Stomach smooth muscle (tissue), 2 donors: ENCODE results near the gene PRKAA1.
"Not testable (repeated sequence)": the region's sequence is repeated elsewhere in the genome, so short reads cannot be mapped to it uniquely, and the experiment has no call there.

Experiments
- H3K27ac ChIP-seq: one replicate; pipeline ENCODE4 v1.7.0; 2013; ENCODE audit warnings: mild to moderate bottlenecking, low read length, inconsistent platforms
- H3K27me3 ChIP-seq, 2 donors: one replicate each; pipeline ENCODE4 v1.7.0; 2013; ENCODE audit warnings: low read length in 2 of 2; ENCODE audit not compliant: insufficient read depth in 2 of 2, control insufficient read depth in 1 of 2
- H3K36me3 ChIP-seq, 2 donors: one replicate each; pipeline ENCODE4 v1.7.0; 2013; ENCODE audit warnings: low read length in 2 of 2; ENCODE audit not compliant: control insufficient read depth in 2 of 2, insufficient read depth in 2 of 2
- H3K4me1 ChIP-seq: one replicate; pipeline ENCODE4 v1.7.0; 2013; ENCODE audit warnings: low read length; ENCODE audit not compliant: control insufficient read depth, insufficient read depth
- H3K4me3 ChIP-seq, 2 donors: one replicate each; pipeline ENCODE4 v1.7.0; 2013; ENCODE audit warnings: low read length in 2 of 2
- H3K9ac ChIP-seq, 2 donors: one replicate each; pipeline ENCODE4 v1.7.0; 2013; ENCODE audit warnings: low read length in 2 of 2, mild to moderate bottlenecking in 1 of 2
- H3K9me3 ChIP-seq, 2 donors: one replicate each; pipeline ENCODE4 v1.7.0; 2013; ENCODE audit warnings: low read length in 2 of 2; ENCODE audit not compliant: control insufficient read depth in 2 of 2
- donor health status: healthy.
- donor health status: Pancreatic carcinoma.

The PRKAA1 gene

DNA sequence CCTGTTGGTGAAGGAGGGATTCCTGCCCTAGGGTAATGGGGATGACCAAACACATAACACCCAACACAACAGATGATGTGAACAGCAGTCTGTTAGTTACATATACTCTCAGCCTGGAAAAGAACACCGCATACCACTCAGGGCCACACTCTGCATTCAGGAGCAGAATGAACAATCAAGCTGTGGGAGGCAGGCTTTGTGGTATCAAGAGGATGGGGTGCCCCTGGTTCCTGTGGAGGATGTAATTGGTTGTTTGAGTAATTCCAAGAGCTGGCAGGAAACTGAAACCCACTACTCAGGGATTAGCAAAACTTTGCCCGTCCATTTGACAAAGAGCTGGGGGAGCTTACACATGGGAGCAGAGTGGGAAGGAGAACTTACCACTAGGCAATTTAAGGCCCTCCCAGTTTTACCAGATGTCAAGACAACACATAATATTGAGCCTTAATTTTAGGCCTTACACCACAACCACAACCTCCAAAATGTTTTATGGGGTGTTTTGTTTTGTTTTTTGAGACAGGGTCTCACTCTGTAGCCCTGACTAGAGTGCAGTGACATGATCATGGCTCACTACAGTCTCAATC, 15.6 kb upstream of the PRKAA1 start:
- Histone ChIP-seq H3K9ac (no peak overlapping the region), H3K4me3 (no peak overlapping the region), H3K27me3 (no peaks in the 10 kb centered on the region), H3K4me1 (no peaks in the 10 kb centered on the region), H3K9me3 (no peaks in the 10 kb centered on the region), H3K36me3 (no peaks in the 10 kb centered on the region), H3K27ac (no peak overlapping the region)

DNA sequence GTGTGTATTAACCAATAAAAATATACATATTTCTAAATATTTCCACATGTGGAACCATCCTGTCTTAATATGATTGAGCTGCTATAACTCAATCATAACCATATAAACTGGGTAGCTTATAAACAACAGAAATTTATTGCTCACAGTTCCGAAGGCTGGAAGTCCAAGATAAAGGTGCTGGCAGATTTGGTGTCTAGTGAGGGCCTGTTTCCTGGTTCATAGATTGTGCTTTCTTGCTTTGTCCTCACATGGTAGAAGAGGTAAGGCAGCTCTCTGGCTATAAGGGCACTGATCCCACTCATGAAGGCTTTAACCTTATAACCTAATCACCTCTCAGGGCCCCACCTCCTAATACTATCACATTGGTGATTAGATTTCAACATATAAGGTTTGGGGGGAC, 14.0 kb upstream of the PRKAA1 start:
- Histone ChIP-seq H3K27me3 (no peaks in the 10 kb centered on the region), H3K9ac (no peak overlapping the region), H3K36me3 (no peaks in the 10 kb centered on the region), H3K9me3 (no peaks in the 10 kb centered on the region), H3K4me3 (no peak overlapping the region), H3K27ac (no peak overlapping the region), H3K4me1 (no peaks in the 10 kb centered on the region)

DNA sequence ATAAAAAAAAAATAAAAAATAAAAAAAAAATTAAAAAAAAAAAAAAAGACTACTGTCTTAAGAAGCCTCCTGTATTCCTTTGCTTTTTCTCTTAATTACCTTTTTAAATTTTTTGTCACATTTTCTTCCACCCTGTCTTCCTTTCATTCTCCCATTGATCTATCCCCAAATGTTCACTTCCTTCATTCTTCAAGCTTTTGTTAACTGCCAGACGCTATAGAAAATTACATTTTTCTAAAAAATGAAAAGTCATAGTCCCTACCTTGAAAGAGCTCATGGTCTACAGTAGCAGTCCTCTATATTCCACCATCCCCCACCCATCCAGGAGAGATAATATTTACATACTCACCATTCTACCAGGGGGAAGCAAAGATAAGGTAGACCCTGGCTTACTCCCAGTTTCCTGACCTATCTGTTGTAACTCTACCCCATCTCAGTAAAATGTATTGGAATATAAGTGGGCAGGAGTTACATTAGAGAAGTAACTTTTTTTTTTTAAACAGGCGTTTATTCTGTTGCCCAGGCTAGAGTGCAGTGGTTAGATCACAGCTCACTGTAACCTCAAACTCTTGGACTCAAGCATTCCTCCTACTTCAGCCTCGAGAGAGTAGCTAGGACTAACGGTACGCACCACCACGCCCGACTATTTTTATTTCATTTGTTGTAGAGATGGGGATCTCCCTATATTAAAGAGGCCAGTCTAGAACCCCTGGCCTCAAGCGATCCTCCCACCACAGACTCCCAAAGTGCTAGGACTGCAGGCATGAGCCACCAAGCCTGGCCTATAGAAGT, 3.8 kb upstream of the PRKAA1 start:
- Histone ChIP-seq H3K4me3 (no peak overlapping the region), H3K27me3 (no peaks in the 10 kb centered on the region), H3K4me1 (peaks cover 3% of the 10 kb centered on the region), H3K36me3 (no peaks in the 10 kb centered on the region), H3K9me3 (no peaks in the 10 kb centered on the region), H3K9ac (no peak overlapping the region), H3K27ac (no peak overlapping the region)

DNA sequence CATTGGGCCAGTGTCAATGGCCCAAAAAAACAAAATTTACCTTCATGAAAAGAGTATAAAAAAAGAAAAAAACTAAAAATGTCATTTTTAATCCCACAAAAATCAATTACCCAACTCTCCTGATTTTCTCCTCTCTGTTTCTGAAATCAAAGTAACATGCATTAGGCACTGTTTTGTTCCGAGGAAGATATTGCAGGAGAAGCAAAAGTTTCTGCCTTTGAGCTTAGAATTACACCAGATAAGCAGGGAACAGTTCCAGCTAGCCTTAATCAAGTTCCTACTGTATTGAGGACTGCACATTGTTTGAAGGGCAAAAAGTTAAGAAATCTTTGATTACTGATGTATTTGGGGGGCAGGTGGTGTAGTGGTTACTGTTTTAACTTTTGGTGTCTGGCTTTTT, 1.1 kb upstream of the PRKAA1 start:
- Histone ChIP-seq H3K36me3 (no peaks in the 10 kb centered on the region), H3K4me1 (peaks cover 3% of the 10 kb centered on the region), H3K9me3 (no peaks in the 10 kb centered on the region), H3K27ac (no peak overlapping the region), H3K9ac (peak overlapping the region; percentile 31 to 89), H3K4me3 (peak overlapping the region; percentile 81 to 97), H3K27me3 (no peaks in the 10 kb centered on the region)

DNA sequence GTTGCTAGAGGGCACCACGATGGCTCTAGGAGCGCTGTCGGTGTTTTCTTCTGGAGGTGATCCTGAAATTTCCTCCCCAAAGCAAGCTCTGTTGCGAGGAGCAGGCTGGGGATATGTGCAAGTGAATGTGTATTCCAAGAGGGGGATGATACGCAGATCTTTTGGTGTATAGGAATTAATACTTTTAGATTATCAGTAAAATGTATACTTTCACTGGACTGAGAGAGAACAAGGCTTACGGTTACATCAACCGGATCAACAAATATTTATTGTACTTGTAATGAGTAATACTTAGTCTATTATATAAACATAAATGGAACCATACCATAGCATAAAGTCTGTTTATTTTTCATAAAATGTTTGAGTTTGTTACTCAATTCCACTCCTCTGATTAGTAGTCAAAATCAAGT, 632 bp upstream of the PRKAA1 start:
- peak overlapping the region; percentile 89 to 90 for H3K9ac ChIP-seq
- H3K27me3 ChIP-seq, result no peaks in the 10 kb centered on the region
- peak overlapping the region; percentile 81 to 97 for H3K4me3 ChIP-seq
- peaks cover 3% of the 10 kb centered on the region for H3K4me1 ChIP-seq
- peak overlapping the region; percentile 88 for H3K27ac ChIP-seq
- no peaks in the 10 kb centered on the region for H3K9me3 ChIP-seq
- no peaks in the 10 kb centered on the region for H3K36me3 ChIP-seq

DNA sequence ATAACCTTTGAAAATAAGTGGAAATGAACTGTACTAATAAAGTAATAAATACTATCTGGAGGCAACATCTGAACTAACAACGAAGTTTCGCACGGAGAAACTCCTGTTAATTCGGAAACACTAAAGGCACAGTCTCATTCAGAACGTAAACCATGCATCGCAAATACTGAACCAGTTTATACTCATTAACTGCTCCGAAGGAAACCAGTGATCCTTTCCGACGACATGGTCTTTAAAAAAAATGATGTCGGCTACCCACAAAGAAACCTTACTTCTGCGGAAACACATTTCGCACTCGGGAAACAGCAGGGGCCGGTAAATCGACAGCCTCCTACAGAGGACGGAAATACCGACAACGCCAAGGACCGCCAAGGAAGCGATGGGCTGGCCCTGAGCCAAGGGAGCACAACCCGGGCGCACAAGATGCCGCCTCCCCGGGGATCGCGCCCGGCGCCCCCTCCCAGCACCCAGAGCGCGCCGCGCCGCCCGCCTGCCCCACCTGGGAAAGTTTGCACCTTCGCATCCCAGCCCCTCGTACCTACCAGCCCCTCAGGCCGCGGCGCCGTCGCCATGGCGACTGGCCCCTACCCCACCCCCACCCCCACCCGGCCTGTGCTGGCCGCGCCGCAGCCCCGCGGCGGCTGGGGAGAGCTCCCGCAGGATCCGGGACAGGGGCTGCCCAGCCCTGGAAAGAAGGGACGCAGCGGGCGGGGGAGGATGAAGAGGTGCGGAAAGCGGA, 732 bp downstream of the PRKAA1 start:
- Histone ChIP-seq H3K9me3 (no peaks in the 10 kb centered on the region), H3K27me3 (no peaks in the 10 kb centered on the region), H3K9ac (peak overlapping the region; percentile 82 to 89), H3K36me3 (no peaks in the 10 kb centered on the region), H3K4me1 (peaks cover 3% of the 10 kb centered on the region), H3K27ac (peak overlapping the region; percentile 80), H3K4me3 (peak overlapping the region; percentile 95 to 97)

DNA sequence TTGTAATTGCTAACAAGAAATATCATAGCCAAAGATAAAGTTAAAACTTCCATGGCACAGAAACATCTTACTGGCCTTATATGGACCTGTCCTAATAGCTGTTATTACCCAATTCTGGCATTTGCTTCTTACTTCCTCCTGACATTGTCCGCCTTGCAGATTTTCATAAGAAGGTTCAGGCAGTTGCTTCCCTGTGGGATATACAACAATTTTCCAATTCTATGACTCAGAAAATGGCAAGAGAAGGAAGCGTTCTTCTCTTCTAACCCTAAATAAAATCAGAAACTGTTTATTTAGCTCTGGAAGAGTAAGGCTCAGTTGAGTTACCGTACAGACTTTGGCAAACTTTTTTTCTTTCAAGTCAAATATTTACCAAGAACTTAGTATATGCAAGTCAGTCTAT, 1.7 kb downstream of the PRKAA1 start:
- H3K9ac ChIP-seq, result peak overlapping the region in 1 of 2 donors; percentile 82
- no peak overlapping the region for H3K27ac ChIP-seq
- no peaks in the 10 kb centered on the region for H3K27me3 ChIP-seq
- H3K36me3 ChIP-seq, result no peaks in the 10 kb centered on the region
- peaks cover 3% of the 10 kb centered on the region for H3K4me1 ChIP-seq
- H3K4me3 ChIP-seq, result peak overlapping the region; percentile 95 to 97
- no peaks in the 10 kb centered on the region for H3K9me3 ChIP-seq

DNA sequence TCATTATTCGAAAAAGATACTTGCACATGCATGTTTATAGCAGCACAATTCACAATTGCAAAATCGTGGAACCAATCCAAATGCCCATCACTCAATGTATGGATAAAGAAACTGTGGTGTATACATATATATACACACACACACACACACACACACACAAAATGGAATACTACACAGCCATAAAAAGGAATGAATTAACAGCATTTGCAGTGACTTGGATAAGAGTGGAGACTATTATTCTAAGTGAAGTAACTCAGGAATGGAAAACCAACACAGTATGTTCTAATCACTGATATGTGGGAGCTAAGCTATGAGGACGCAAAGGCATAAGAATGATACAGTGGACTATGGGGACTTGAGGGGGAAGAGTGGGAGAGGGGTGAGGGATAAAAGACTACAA, 3.3 kb downstream of the PRKAA1 start:
- not testable (repeated sequence) for H3K9me3 ChIP-seq, H3K4me1 ChIP-seq, H3K4me3 ChIP-seq, H3K27ac ChIP-seq, H3K27me3 ChIP-seq, H3K9ac ChIP-seq, H3K36me3 ChIP-seq

DNA sequence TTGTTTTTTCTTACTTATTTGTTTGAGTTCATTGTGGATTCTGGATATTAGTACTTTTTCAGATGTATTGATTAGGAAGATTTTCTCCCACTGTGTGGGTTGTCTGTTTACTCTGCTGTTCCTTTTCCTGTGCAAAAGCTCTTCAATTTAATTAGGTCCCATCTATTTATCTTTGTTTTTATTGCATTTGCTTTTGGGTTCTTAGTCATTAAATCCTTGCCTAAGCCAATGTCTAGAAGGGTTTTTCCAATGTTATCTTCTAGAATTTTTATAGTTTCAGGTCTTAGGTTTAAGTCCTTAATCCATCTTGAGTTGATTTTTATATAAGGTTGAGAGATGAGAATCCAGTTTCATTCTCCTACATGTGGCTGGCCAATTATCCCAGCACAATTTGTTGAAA, 3.8 kb downstream of the PRKAA1 start:
- not testable (repeated sequence) for H3K36me3 ChIP-seq, H3K9me3 ChIP-seq, H3K27me3 ChIP-seq, H3K27ac ChIP-seq, H3K9ac ChIP-seq, H3K4me1 ChIP-seq, H3K4me3 ChIP-seq

DNA sequence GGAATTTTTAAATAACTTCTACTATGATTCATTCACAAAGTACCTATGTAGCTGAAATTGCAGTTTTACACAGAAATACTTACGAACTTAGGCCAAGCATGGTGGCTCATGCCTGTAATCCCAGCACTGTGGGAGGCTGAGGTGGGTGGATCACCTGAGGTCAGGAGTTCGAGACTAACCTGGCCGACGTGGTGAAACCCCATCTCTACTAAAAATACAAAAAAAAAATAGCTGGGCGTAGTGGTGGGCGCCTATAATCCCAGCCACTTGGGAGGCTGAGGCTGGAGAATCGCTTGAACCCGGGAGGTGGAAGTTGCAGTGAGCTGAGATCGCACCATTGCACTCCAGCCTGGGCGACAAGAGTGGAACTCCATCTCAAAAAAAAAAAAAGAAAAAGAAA, 5.5 kb downstream of the PRKAA1 start:
- not testable (repeated sequence) for H3K27me3 ChIP-seq, H3K4me3 ChIP-seq, H3K27ac ChIP-seq, H3K36me3 ChIP-seq, H3K4me1 ChIP-seq, H3K9me3 ChIP-seq, H3K9ac ChIP-seq

DNA sequence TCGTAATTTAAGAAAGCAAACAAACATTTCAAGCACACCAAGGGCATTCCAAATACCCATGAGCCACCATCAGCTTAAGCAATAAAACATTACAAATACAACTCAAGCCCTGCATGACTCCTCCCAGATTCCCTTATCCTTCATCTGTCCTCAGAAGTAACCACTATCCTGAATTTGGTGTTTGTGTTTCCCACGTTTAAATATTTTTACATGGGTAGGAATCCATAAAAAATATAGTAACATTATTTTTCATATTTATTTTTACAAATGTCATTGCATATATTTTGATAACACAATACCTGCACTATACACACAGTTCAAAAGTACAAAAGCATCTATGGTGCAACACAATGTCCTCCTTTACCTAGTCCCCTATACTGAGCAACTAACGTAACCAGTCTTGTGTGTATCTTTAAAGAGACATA, 6.4 kb downstream of the PRKAA1 start:
- H3K9ac ChIP-seq, result no peak overlapping the region
- no peaks in the 10 kb centered on the region for H3K36me3 ChIP-seq
- no peaks in the 10 kb centered on the region for H3K27me3 ChIP-seq
- H3K4me3 ChIP-seq, result no peak overlapping the region
- no peak overlapping the region for H3K27ac ChIP-seq
- no peaks in the 10 kb centered on the region for H3K4me1 ChIP-seq
- H3K9me3 ChIP-seq, result no peaks in the 10 kb centered on the region
